Measurements from ENCODE around the gene AARS1. TPM values are rescaled to one million over a fixed set of nuclear protein-coding genes. Genes with fewer than 3 reads are reported as not detected.
"Not testable (repeated sequence)": the region's sequence is repeated elsewhere in the genome, so short reads cannot be mapped to it uniquely, and the experiment has no call there.

The AARS1 gene
- total RNA-seq, 1 donor from 2014 or later, result 56.0 TPM

GRCh38 chr16:70254180-70254964 lies 34.9 kb downstream of the AARS1 start:
- no peak for DNase-seq (ENCODE audit: low read depth)
- no peak for TF ChIP-seq CTCF (conservative IDR thresholded peaks at IDR 0.05; ENCODE audit: low read depth, low read length)
- no peak overlapping the region for H3K4me3 ChIP-seq (ENCODE audit: low read depth, low read length)

GRCh38 chr16:70253291-70254106 lies 35.8 kb downstream of the AARS1 start:
- peak; percentile 65 for TF ChIP-seq CTCF (conservative IDR thresholded peaks at IDR 0.05; ENCODE audit: low read depth, low read length)
- H3K4me3 ChIP-seq (ENCODE audit: low read depth, low read length), result no peak overlapping the region
- no peak for DNase-seq (ENCODE audit: low read depth)

DNA sequence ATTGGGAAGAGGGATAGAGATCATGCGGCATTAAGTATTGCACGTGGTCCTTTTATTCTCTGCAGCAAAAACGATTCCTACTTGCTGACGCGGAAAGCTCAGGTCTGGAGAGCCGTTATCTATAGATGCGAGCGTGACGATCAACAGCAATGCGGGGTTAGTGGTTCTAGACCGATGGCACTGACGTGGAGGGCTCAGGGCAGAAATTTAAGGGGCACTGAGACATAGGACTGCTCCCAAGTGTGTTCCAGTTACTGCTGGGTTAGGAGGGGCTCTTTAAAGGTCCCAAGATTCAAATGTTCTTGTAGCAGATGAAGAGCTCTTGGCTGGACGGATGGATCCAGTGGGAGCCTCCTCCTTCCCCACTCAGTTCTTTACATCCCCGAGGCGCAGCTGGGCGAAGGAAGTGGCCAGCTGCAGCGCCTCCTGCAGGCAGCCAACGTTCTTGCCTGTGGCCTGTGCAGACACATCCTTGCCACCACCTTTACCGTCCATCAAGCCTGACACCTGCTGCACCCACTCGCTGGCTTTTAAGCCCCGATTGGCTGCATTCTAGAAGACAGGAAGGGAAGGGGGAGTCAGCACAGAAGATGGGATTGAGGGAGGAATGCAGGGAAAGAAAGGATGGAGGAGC lies 36.8 kb downstream of the AARS1 start:
- no peak for DNase-seq (ENCODE audit: low read depth)
- peak; percentile 62 for TF ChIP-seq CTCF (conservative IDR thresholded peaks at IDR 0.05; ENCODE audit: low read depth, low read length)
- H3K4me3 ChIP-seq (ENCODE audit: low read depth, low read length), result no peak overlapping the region

DNA sequence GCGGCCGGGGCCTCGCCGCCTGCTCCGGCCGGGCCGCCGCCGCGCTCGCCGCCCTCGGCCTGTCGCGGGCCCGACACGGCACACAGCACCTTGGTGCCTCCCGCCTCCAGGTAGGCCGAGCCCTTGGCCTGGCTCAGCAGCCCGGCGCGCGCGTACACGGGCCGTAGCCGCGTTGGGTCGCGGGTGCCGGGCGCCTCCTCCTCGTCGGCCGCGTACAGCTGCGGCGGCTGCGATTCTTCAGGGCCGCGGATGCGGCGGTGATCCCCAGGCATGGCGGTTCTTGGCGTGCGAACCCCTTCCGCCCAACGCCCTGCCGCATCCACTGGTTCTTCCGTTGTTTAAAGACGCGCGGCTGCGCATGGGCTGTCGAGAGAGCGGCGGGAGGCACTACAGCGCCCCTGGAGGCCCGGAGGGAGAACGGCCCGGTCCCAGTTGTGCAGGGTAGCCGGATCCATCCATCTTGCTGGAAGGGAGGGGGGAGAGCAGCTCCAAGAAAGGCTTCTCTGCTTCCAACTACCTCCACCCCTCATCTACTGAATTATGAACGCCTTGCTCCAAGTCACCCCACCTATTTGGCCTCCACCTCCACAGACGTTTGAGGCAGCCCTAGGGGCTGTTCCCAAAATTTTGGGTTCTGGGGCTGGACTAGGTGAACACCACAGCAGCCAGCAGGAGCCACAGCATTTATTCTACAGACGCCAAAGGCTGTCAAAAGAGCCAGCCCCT lies 37.5 kb downstream of the AARS1 start, which contains the start of gene EXOSC6:
EXOSC6 (minus strand) TSS at position 312 of the 726 bp plus-strand sequence; CDS start at position 272, 40 bp downstream.
- TF ChIP-seq CTCF (conservative IDR thresholded peaks at IDR 0.05; ENCODE audit: low read depth, low read length), result peak; percentile 81
- peak within 1 kb of the TSS; percentile 77 for H3K4me3 ChIP-seq (ENCODE audit: low read depth, low read length)
- peak; percentile 40 for DNase-seq (ENCODE audit: low read depth)

- DNase-seq (ENCODE audit: low read depth), result no peak
- TF ChIP-seq CTCF (conservative IDR thresholded peaks at IDR 0.05; ENCODE audit: low read depth, low read length), result peak; percentile 12
- peak overlapping the region; percentile 77 for H3K4me3 ChIP-seq (ENCODE audit: low read depth, low read length)
Observed at GRCh38 chr16:70250748-70251628, 38.3 kb downstream of the AARS1 start.

DNA sequence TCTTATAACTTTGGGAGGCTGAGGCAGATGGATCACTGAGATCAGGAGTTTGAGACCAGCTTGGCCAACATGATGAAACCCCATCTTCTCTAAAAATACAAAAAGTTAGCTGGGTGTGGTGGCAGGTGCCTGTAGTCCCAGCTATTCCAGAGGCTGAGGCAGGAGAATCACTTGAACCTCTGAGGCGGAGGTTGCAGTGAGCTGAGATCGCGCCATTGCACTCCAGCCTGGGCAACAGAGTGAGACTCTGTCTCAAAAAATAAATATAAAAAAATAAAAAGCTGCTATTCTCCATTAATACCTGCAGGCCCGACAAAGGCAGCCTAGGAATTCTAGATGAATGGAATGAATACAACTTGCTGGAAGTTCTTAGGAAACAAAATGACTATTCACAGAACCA lies 39.6 kb downstream of the AARS1 start:
- H3K4me3 ChIP-seq (ENCODE audit: low read depth, low read length); DNase-seq (ENCODE audit: low read depth): not testable (repeated sequence)

DNA sequence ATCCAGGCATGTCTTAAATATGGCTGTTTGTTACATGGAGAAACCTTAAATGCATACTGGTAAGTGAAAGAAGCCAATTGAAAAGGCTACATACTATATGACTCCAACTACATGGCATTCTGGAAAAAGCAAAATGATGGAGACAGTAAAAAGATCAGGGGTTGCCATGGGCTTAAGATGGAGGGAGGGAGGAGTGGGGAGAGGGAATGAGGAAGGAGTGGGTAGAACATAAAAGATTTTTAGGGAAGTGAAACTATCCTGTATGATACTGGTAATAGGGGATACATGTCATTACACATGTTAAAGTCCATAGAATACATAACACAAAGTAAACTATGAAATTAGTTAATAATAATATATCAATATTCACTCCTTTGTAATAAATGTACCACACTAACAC lies 50.5 kb downstream of the AARS1 start:
- DNase-seq (ENCODE audit: low read depth); H3K4me3 ChIP-seq (ENCODE audit: low read depth, low read length): not testable (repeated sequence)

DNA sequence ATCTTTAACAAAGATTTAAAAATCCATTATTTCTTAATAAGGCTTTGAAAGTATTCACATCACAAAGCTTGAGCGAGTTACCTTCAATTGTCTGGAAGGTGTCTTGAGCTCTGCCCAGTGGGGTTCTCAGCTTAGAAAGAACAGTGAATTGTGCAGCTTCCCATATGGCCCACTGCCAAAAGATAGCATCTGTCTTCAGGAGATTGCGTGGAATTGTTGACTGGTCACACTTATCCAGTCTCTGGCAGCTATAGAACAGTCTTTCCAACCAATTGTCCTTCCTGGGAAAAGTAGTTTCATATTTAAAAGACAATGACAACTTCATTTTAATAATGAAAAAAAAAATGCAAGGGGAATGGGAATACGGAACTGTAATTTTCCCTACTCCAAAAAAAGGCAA lies 57.5 kb downstream of the AARS1 start:
- not testable (repeated sequence) for DNase-seq (ENCODE audit: low read depth); H3K4me3 ChIP-seq (ENCODE audit: low read depth, low read length)

- not testable (repeated sequence) for DNase-seq (ENCODE audit: low read depth); H3K4me3 ChIP-seq (ENCODE audit: low read depth, low read length)
Observed at GRCh38 chr16:70226024-70226423, 63.3 kb downstream of the AARS1 start.

DNA sequence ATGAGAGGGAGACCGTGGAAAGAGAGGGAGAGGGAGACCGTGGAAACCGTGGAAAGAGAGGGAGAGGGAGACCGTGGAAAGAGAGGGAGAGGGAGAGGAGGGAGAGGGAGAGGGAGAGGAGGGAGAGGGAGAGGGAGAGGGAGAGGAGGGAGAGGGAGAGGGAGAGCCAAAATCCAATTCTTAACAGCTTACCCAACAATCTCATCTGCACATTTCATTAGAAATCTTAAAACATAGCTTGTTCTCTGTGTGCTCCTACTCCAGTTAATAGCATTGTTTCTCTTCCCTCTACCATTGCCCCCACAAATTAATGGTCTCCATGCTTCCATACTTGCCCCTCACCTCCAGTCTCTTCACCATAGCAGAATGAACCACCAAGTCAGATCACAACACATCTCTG lies 63.9 kb downstream of the AARS1 start:
- not testable (repeated sequence) for DNase-seq (ENCODE audit: low read depth); H3K4me3 ChIP-seq (ENCODE audit: low read depth, low read length)

All from epithelial cell of proximal tubule (primary cell).